Measurements from ENCODE around the gene CYP2A7. TPM values are rescaled to one million over a fixed set of nuclear protein-coding genes. Genes with fewer than 3 reads are reported as not detected.
"Not testable (repeated sequence)": the region's sequence is repeated elsewhere in the genome, so short reads cannot be mapped to it uniquely, and the experiment has no call there.

CYP2A7 gene
- total RNA-seq, 1 donor from 2014 or later: not detected

DNA sequence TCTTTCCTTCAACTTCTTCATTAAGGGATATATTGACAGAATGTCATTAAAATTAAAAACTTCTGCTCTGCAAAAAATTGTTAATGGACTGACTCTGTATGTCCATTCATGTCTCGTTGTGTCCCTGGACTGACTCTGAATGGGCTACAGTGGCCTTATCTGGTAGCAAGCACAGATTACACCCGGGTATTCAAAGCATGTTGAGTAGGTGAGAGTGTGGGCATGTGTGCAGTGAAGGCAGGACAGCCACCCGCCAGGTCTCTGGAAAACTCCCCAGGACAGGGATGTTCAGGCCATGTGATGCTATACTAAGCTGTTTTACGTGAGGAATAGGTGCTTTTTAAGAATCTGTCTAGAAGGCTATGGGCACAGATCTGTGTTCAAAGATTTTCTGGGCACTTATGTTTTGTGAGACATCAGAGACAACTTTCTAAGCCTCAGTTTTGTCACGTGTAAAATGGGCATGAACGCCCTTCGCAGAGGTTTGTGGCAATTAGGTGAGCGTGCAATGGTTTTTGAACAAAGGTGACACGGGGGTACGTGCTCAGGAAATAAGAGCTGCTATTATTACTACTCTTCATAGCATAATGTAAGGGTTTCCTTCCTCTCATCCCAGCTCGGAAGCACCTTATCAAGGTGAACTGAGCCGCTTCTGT lies 38.9 kb downstream of the CYP2A7 start:
- intact Hi-C loops (cut with micrococcal nuclease): not testable (repeated sequence)

DNA sequence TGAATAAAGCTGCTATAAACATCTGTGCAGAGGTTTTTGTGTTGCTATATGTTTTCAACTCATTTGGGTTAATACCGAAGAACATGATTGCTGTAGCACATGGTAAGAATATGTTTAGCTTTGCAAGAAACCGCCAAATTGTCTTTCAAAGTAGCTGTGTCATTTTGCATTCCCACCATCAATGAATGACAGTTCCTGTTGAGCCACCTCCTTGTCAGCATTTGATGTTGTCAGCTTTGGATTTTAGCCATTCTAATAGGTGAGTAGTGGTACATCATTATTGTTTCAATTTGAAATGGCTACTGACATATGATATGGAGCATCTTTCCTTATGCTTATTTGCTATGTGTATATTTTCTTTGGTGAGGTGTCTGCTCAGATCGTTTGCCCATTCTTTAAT lies 40.0 kb downstream of the CYP2A7 start:
- intact Hi-C loops (cut with micrococcal nuclease): not testable (repeated sequence)

DNA sequence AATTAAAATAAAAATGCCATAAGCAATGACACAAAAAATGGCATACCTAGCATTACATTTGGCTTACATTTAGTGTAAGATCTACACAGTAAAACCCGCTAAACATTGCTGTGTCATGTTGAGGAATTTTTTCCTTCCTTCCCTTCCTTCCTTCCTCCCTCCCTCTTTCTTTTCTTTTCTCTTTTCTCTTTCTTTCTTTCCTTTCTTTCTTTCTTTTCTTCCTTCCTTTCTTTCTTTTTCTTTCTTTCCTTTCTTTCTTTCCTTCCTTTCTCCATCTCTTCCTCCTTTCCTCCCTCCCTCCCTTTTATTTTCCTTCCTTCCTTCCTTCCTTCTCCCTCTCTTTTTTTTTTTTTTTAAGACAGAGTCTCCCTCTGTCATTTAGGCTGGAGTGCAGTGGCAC lies 43.6 kb downstream of the CYP2A7 start:
- intact Hi-C loops (cut with micrococcal nuclease): not testable (repeated sequence)

DNA sequence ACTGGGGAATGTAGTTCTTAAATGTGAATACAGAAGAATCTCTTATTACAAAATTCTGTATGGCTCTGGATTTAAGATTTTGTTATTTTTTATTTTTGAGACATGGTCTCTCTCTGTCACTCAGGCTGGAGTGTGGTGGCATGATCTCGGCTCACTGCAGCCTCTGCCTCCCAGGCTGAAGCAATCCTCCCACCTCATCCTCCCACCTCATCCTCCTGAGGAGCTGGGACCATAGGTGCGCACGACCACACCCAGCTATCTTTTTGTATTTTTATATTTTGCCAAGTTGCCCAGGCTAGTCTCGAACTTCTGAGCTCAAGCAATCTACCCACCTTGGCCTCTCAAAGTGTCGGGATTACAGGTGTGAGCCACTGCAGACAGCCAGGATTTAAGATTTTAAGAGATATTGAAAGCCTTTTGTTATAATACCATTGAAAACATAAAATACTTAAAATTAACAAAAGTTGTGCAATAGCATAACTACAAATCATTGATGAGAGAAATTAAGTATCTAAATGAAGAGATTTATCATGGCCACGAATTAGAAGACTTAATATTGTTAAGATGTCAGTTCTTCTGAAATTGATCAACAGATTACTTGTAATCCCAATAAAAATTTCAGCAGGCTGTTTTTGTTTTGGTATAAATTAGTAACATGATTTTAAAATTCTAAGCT lies 45.1 kb downstream of the CYP2A7 start:
- intact Hi-C loops (cut with micrococcal nuclease): no loop called here

DNA sequence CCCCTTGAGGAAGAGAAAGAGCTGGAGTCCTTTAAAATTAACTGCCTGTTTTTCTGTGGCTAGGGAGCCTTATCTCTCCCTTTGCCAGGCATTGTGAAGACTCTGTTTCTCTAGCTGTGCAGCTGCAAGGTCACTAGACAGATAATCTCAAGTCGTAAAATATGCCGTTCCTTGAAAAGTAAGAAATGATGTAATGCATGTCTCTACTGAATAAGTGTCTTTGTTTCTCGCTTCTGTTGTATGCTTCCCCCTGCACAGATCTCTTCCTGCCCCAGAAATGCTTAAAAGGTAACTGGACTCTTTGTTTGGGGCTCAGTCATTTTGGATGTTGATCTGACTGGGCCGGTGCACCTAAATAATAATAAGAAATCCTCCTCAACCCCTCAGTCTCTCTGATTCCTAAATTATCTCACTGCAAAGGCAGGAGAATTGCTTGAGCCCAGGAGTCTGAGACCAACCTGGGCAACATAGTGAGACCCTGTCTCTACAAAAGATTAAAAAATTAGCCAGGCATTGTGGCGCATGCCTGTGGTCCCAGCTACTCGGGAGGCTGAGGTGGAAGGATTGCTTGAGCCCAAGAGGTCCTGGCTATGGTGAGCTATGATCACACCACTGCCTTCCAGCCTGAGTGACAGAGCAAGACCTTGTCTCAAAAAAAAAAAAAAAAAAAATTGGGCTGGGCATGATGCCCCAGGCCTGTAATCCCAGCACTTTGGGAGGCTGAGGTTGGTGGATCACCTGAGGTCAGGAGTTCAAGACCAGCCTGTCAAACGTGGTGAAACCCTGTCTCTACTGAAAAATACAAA lies 48.1 kb downstream of the CYP2A7 start:
- intact Hi-C loops (cut with micrococcal nuclease): not testable (repeated sequence)

DNA sequence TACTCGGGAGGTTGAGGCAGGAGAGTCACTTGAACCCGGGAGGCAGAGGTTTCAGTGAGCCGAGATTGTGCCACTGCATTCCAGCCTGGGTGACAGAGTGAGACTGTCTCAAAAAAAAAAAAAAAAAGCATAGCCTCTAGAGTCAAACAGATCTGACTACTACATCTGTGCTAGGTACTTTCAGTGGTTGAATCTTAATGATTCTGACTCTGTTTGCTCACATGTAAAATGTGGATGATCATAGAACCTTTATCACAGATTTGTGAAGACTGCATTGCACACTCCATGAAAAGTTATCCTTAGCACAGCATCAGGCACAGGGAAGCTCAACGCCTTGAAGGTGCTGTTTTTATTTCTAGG lies 49.6 kb downstream of the CYP2A7 start:
- intact Hi-C loops (cut with micrococcal nuclease): not testable (repeated sequence)

DNA sequence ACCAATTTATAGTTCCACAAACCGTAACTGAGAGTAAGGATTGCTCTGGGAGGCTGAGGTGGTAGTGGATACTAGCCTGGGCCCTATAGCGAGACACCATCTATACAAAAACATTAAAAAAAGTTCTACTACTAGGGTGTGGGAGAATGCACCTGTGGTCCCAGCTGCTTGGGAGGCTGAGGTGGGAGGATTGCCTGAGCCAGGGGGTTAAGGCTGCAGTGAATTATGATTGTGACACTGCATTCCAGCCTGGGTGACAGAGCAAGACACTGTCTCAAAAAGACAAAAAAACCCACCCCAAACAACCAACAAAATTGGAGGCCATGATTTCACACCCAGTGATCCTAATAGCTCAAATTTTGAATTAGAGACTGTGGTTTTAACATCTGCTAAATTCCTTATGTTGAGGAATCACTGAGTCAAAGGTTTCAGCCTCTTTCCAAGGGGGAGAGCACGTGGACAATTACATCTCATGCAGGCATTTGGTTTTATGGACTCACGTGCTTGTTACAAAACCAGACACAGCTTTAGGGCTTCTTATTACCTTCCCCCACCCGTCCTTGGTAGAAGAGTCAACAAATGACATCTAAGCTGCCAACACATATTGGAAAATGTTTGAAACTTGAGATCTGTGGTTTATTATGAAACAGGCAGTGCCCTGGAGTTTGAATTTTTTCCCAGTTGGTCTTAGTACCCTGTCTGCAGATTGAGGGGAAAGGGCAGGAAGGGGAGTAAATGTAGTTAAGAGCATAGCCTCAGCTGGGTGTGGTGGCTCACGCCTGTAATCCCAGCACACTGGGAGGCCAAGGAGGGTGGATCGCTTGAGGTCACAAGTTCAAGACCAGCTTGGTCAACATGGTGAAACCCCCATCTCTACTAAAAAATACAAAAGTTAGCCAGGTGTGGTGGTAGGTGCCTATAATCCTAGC lies 50.3 kb downstream of the CYP2A7 start:
- intact Hi-C loops (cut with micrococcal nuclease): no loop called here

DNA sequence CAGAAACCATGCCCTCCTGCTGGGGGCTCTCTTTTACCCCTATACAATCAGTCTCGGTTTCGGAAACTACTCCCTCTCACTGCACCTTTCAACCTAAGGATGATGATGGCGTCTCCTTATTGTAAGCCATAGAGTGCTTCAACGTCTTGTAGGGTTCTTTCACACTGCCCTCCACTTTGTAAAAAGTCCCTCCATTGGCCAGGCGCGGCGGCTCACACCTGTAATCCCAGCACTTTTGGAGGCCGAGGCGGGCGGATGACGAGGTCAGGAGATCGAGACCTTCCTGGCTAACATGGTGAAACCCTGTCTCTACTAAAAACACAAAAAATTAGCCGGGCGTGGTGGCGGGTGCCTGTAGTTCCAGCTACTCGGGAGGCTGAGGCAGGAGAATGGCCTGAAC lies 51.3 kb downstream of the CYP2A7 start:
- intact Hi-C loops (cut with micrococcal nuclease): not testable (repeated sequence)

DNA sequence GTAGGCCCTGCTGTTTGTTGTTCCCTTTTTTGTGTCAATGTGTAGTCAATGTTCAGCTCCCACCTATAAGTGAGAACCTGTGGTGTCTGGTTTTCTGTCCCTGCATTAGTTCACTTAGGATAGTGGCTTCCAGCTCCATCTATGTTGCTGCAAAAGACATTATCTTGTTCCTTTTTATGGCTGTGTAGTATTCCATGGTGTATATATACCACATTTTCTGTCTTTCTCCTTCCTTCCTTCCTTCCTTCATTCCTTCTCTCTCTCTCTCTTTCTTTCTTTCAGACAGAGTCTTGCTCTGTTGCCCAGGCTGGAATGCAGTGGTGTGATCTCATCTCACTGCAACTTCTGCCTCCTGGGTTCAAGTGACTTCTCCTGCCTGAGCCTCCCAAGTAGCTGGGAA lies 52.8 kb downstream of the CYP2A7 start:
- intact Hi-C loops (cut with micrococcal nuclease): no loop called here

DNA sequence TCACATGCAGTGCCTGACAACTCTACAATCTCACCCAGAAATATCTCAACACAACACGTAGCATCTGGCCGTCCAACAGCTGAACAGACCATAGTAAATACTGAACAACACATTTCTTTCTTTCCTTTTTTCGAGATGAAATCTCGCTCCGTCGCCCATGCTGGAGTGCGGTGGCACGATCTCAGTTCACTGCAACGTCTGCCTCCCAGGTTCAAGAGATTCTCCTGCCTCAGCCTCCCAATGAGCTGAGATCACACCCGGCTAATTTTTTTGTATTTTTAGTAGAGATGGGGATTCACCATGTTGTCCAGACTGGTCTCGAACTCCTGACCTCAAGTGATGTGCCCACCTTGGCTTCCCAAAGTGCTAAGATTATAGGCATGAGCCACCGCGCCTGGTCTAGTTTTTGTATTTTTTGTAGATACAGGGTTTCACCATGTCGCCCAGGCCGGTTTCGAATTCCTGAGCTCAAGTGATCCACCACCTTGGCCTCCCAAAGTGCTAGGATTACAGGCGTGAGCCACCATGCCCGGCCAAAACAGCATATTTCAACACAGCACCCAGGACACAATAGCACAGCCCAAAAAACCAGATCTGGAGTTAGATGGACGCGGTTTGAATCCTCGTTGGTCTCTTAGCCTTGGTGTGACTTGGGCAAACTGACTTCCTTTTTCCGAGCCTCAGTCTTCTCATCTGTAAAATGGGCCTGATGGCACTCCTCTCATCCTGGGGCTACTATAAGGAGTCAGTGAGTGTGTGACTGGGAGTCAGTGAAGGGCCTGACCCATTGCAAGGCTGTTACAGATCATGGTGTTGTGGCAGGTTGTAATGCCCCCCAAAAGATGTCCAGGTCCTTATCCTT lies 54.4 kb downstream of the CYP2A7 start:
- intact Hi-C loops (cut with micrococcal nuclease): no loop called here

DNA sequence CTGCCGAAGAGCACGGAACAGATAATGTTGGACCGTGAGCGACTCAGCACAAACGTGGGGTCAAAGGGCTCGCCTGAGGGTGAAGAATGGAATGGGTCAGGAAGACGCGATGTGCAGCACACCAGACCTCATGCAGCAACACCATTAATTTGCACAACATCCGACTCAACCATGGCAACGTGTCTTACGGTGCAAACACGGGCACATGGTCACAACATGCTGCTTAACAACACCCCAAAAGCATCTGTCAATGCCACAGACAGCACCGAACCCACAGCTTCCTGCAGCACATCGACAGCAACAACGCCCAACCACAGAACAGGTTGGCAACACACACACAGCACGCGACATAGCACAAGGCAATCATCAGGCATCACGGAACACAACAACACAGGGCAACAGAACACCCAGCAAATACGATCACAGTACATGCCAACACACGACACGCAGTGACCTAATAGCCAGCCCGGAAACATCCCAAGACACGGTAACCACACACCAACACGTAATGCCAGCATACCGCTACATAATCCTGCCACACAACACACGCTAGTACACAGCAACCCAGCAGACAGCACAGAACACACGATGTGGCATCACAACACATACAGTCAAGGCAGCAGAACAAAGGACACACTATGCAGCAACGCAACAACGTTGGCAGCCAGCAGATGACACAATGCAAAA lies 55.2 kb downstream of the CYP2A7 start:
- intact Hi-C loops (cut with micrococcal nuclease): not testable (repeated sequence)

DNA sequence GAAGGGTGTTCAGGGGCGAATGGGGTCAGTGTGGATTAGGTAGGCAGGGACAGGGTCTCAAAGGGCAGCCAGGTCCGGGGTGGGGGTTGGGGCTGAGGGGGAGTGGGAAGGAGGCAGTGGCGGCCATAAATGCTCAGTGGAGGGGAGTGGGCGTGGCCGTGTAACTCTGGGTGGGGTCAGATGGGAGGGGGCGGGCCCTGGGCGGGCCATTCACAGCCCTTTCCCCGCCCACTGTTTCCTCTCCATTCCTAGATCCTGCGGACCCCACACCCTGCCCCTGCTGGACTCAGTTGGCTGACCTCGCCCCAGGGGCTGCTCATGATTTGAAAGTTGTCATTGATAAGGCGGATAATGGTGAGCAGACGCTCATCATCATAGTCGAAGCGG lies 55.7 kb downstream of the CYP2A7 start:
- intact Hi-C loops (cut with micrococcal nuclease): not testable (repeated sequence)

DNA sequence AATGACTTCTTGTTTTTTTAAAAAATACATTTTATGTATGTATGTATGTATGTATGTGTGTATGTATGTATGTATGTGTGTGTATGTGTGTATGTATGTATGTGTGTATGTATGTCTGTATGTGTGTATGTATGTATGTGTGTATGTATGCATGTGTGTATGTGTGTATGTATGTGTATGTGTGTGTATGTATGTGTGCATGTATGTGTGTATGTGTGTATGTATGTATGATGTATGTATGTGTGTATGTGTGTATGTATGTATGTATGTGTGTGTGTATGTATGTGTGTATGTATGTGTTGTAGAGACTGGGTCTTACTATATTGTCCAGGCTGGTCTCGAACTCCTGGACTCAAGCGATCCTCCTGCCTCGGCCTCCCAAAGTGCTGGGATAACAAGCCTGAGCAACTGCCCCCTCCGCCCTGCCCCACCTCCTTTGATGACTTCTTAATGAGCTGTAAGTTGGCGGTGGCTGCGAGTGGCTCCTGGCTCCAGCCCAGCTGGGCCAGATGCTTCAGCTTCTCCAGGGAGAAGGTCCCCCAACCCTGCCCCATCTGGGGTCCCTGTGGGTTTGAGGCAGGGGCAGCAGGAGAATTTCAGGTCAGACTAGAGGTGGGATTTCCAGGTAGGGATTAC lies 56.5 kb downstream of the CYP2A7 start:
- intact Hi-C loops (cut with micrococcal nuclease): not testable (repeated sequence)

Other genes with a start within 250 kb of the CYP2A7 start
- gene NUMBL, start 191.6 kb downstream of the CYP2A7 start, total RNA-seq: 7.5 and 9.0 TPM in 2 replicates
- gene COQ8B, start 165.3 kb downstream of the CYP2A7 start, total RNA-seq: 27.1 and 30.6 TPM in 2 replicates
- gene ITPKC, start 165.1 kb downstream of the CYP2A7 start, total RNA-seq: 4.7 and 5.1 TPM in 2 replicates
- 16.6 and 17.0 TPM in 2 replicates for gene ACTMAP, start 131.8 kb downstream of the CYP2A7 start, total RNA-seq
- gene SNRPA, start 131.0 kb downstream of the CYP2A7 start, total RNA-seq: 163 TPM in 2 replicates
- gene MIA, start 106.7 kb downstream of the CYP2A7 start, total RNA-seq: 0.57 and 0.59 TPM in 2 replicates
- gene RAB4B, start 104.0 kb downstream of the CYP2A7 start, total RNA-seq: 42.3 and 45.6 TPM in 2 replicates
- gene EGLN2, start 83.0 kb downstream of the CYP2A7 start, total RNA-seq: 106 and 118 TPM in 2 replicates
- gene CYP2A6, start 31.8 kb downstream of the CYP2A7 start, total RNA-seq: not detected in 2 replicates
- gene CYP2B6, start 109.1 kb upstream of the CYP2A7 start, total RNA-seq: not detected in 2 replicates
- not detected in 2 replicates for gene CYP2A13, start 206.2 kb upstream of the CYP2A7 start, total RNA-seq
- gene CYP2F1, start 232.2 kb upstream of the CYP2A7 start, total RNA-seq: not detected in 2 replicates